Fibroblast of lung (primary cell): ENCODE results near the gene COX7A2L. TPM values are rescaled to one million over a fixed set of nuclear protein-coding genes. Genes with fewer than 3 reads are reported as not detected.

Source experiments
- DNase-seq, 2 donors: peaks; one replicate each; pipeline versions ENCODE4 v3.0.0 to v3.0.0-alpha.2; 2010; ENCODE audit warnings: low read depth in 2 of 2
- H2AFZ ChIP-seq: 2 replicates; pipeline ENCODE4 v1.5.1; 2012; ENCODE audit warnings: low read length, control low read depth, inconsistent platforms
- H3K27ac ChIP-seq: 2 replicates; pipeline ENCODE4 v1.5.1; 2011; ENCODE audit warnings: low read length, control low read depth; ENCODE audit not compliant: insufficient read depth
- H3K27me3 ChIP-seq: 2 replicates; pipeline ENCODE4 v1.5.1; 2011; ENCODE audit warnings: mild to moderate bottlenecking, low read length; ENCODE audit not compliant: control insufficient read depth, insufficient read depth
- H3K36me3 ChIP-seq: 2 replicates; pipeline ENCODE4 v1.5.1; 2011; ENCODE audit warnings: low read length; ENCODE audit not compliant: control insufficient read depth, insufficient read depth
- H3K4me1 ChIP-seq: 2 replicates; pipeline ENCODE4 v1.5.1; 2011; ENCODE audit warnings: low read length; ENCODE audit not compliant: control insufficient read depth, insufficient read depth; ENCODE audit errors: extremely low read depth
- H3K4me2 ChIP-seq: 2 replicates; pipeline ENCODE4 v1.5.1; 2011; ENCODE audit warnings: low read length, control low read depth; ENCODE audit not compliant: insufficient read depth; ENCODE audit errors: extremely low read depth
- H3K4me3 ChIP-seq, 4 experiments: fragments of 200-600 bp in 1 of 4; sonication (generic) in 1 of 4; replicated peaks in 1 of 4; 2 replicates each; pipeline ENCODE4 v1.5.1; 2011 to 2016; ENCODE audit warnings: low read length in 4 of 4, low read depth in 3 of 4, mild to moderate bottlenecking in 3 of 4, control low read depth in 2 of 4, inconsistent platforms in 1 of 4, mixed read lengths in 1 of 4; ENCODE audit not compliant: insufficient read depth in 1 of 4; ENCODE audit errors: control extremely low read depth in 1 of 4
- H3K79me2 ChIP-seq: 2 replicates; pipeline ENCODE4 v1.5.1; 2012; ENCODE audit warnings: mild to moderate bottlenecking, low read length, inconsistent platforms; ENCODE audit not compliant: control insufficient read depth, insufficient read depth
- H3K9ac ChIP-seq: 2 replicates; pipeline ENCODE4 v1.5.1; 2011; ENCODE audit warnings: mild to moderate bottlenecking, low read length, control low read depth; ENCODE audit not compliant: insufficient read depth
- H3K9me3 ChIP-seq: 2 replicates; pipeline ENCODE4 v1.5.1; 2012; ENCODE audit warnings: low read depth, low read length; ENCODE audit not compliant: control insufficient read depth, insufficient read depth
- H4K20me1 ChIP-seq: 2 replicates; pipeline ENCODE4 v1.5.1; 2011; ENCODE audit warnings: low read length; ENCODE audit not compliant: control insufficient read depth, insufficient read depth; ENCODE audit errors: extremely low read depth
- CTCF ChIP-seq, 2 donors: IDR thresholded peaks in 1 of 2; conservative IDR thresholded peaks in 1 of 2; 1 replicate in 1 of 2; 2 replicates in 1 of 2; pipeline ENCODE4 v1.5.1; 2011 to 2012; ENCODE audit warnings: low read length in 2 of 2, control low read depth in 1 of 2, inconsistent platforms in 1 of 2, low read depth in 1 of 2, mild to moderate bottlenecking in 1 of 2
- EZH2 ChIP-seq: IDR thresholded peaks from 2 replicates; pipeline ENCODE4 v1.5.1; 2012; ENCODE audit warnings: low read length, control low read depth, mild to moderate bottlenecking; ENCODE audit errors: missing control alignments
- polyA plus RNA-seq, 2 donors: library from polyadenylated mRNA; depleted of rRNA in 1 of 2; stranded (reverse) in 1 of 2; unstranded in 1 of 2; fragments of >200 nt; gene quantifications; 2 replicates each; pipeline ENCODE4 v1.2.1, GENCODE V29; 2011 to 2012; ENCODE audit warnings: missing spikeins in 1 of 2
- total RNA-seq: library from RNA; depleted of rRNA; stranded (reverse); fragments of >200 nt; gene quantifications from 2 replicates; pipeline ENCODE4 v1.2.1, GENCODE V29; 2014

The COX7A2L gene
- total and polyA plus RNA-seq, 2 donors (not counting 1 experiment from before 2014, with no cell fraction given), result 180 to 239 TPM

- TF ChIP-seq CTCF (conservative IDR thresholded peaks at IDR 0.05 in 1 of 2, IDR thresholded peaks at IDR 0.05 in 1 of 2; ENCODE audit: low read depth in 1 of 2, low read length in 2 of 2), result no peak
- no peak for TF ChIP-seq EZH2
- Histone ChIP-seq H3K9ac (no peak overlapping the region), H3K27me3 (no peaks in the 10 kb centered on the region), H4K20me1 (no peaks in the 10 kb centered on the region), H3K36me3 (peaks cover 3% of the 10 kb centered on the region), H3K4me2 (no peak overlapping the region), H3K27ac (no peak overlapping the region), H2AFZ (no peak overlapping the region), H3K9me3 (no peaks in the 10 kb centered on the region), H3K4me3 (no peak overlapping the region), H3K4me1 (peaks cover 4% of the 10 kb centered on the region), H3K79me2 (peaks cover 60% of the 10 kb centered on the region)
- DNase-seq, result no peak
Measured at GRCh38 chr2:42353792-42354429, 7.1 kb downstream of the COX7A2L start.

- Histone ChIP-seq H3K79me2 (peaks cover 49% of the 10 kb centered on the region), H3K36me3 (peaks cover 5% of the 10 kb centered on the region), H4K20me1 (no peaks in the 10 kb centered on the region), H3K9me3 (no peaks in the 10 kb centered on the region), H3K27me3 (no peaks in the 10 kb centered on the region), H3K4me2 (no peak overlapping the region), H3K27ac (no peak overlapping the region), H2AFZ (no peak overlapping the region), H3K4me1 (no peaks in the 10 kb centered on the region), H3K4me3 (no peak overlapping the region), H3K9ac (no peak overlapping the region)
- no peak for TF ChIP-seq CTCF (conservative IDR thresholded peaks at IDR 0.05 in 1 of 2, IDR thresholded peaks at IDR 0.05 in 1 of 2; ENCODE audit: low read depth in 1 of 2, low read length in 2 of 2)
- TF ChIP-seq EZH2, result no peak
- no peak for DNase-seq
Measured at GRCh38 chr2:42351864-42352263, 9.2 kb downstream of the COX7A2L start.

- TF ChIP-seq EZH2, result no peak
- Histone ChIP-seq H3K9me3 (no peaks in the 10 kb centered on the region), H4K20me1 (no peaks in the 10 kb centered on the region), H3K4me2 (no peak overlapping the region), H3K79me2 (peaks cover 46% of the 10 kb centered on the region), H3K36me3 (peaks cover 7% of the 10 kb centered on the region), H3K9ac (no peak overlapping the region), H3K27ac (no peak overlapping the region), H2AFZ (no peak overlapping the region), H3K4me3 (no peak overlapping the region), H3K27me3 (no peaks in the 10 kb centered on the region), H3K4me1 (no peaks in the 10 kb centered on the region)
- no peak for DNase-seq
Measured at GRCh38 chr2:42350434-42351063, 10.5 kb downstream of the COX7A2L start.
